ENCODE measurements around the gene PTGFRN.
"Not testable (repeated sequence)": the region's sequence is repeated elsewhere in the genome, so short reads cannot be mapped to it uniquely, and the experiment has no call there.

The PTGFRN gene

GRCh38 chr1:116916533-116917445 lies 7.1 kb downstream of the PTGFRN start:
- DNase-seq: no peak

DNA sequence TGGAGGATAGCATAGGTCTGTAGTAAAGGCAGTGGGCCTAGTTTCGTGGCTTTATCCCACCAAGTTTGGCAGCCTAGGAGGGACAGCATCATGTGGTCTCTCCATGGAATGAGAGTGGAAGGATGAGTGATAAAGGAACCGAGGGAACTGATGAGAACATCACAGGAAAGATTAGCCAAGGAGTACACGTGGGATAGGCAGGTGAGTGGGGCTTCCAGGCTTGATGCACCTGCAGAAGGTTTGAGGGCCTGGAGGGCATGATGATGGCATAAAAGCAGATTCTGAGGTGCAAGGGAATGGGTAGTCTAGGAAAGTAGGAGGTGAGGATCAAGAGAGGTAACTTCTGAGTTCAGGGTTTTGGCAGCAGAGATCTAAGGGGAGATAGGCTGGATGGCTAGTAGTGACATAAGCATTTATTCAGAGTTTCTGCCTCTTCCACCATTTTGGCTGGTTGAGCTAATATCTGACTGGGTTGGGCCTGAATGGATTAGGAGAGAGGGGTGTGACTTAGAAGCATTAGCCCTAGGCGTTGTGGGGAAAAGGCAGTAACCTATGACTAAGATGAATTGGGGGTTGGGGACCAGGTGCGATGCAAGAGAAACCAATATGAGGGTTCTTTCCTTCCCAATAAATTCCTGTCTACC lies 9.1 kb downstream of the PTGFRN start:
- DNase-seq: no peak

DNA sequence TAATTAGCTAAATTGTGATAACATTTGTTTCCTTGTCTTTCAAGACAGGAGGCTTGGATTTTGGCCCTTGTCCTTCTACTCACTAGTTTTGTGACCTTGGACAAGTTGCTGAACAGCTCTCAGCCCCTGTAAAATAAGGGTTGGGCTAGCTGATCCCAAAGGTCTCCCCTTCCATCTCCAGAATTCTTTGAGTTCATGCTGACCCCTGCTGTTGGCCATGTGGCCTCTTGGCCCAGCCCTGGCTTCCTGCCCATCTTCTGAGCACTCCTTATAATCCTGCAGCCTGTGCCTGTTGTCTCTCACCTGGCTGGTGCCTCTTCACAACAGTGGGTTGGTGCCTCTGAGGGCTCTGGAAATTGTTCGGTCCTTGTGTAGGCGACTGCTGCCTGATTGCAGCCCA lies 10.1 kb downstream of the PTGFRN start:
- no peak for DNase-seq

GRCh38 chr1:116920211-116920610 lies 10.5 kb downstream of the PTGFRN start:
- DNase-seq: no peak

- no peak for DNase-seq
These were observed 11.7 kb downstream of the PTGFRN start for GRCh38 chr1:116921301-116921885.

- no peak for DNase-seq
These were observed 12.2 kb downstream of the PTGFRN start for GRCh38 chr1:116921937-116922336.

GRCh38 chr1:116923421-116923820 lies 13.7 kb downstream of the PTGFRN start:
- DNase-seq: no peak

DNA sequence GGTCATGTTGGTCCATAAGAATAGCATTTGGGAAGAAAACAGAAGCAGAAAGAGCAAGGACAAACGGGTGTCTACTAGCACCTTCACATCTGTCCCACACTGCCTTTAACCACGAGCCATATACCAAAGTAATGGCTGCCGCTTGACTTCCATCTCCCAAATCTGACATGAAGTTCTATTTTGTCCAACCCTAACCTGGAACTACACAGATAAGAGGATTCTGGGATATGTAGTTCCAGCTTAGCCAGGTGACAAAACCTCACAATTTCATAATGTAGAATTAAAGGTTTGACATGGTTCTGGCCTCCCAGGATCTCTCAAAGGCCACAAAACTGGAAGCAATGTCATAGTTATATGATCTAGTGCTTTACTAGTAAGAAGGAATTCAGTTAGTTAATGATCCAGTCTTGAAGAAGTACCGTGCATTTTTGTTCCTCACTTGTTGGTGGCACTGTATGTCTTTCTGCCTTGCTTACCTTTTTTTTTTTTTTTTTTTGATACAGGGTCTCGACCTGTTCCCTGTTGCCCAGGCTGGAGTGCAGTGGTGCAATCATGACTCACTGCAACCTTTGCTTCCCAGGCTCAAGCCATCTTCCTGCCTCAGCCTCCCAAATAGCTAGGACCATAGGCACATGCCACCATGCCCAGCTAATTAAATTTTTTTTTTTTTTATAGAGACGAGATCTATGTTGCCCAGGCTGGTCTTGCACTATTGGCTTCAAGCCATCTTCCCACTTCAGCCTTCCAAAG lies 17.5 kb downstream of the PTGFRN start:
- no peak for DNase-seq

DNA sequence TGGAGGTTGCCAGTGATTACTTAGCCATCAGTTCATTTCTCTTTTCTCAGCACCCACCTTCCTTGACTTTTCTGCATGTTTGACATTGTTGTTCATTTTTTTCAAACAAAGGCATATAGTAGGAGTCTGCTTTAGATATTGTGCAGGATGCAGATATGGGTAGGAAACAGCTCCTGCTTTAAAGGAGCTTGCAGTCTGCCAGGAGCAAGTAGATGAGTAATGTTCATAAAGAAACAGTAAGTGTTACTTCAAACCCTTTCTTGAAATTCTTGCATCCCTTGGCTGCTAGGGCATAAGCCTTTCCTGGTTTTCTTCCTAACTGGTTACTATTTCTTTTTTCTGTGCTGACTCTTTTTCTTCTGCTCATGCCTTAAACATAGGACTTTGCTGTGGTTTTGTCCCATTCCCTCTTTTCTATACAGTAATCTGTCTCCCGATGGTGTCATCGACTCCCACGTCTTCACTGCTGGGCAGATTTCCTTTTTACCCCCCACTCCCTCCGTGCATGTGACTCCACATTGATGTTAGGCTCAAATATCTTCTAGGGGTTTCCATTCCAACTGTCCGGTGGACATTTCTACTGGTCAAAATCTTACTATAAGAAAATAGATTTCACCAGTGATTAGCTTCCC lies 20.4 kb downstream of the PTGFRN start:
- DNase-seq: no peak

GRCh38 chr1:116931016-116931918 lies 21.6 kb downstream of the PTGFRN start:
- no peak for DNase-seq

DNA sequence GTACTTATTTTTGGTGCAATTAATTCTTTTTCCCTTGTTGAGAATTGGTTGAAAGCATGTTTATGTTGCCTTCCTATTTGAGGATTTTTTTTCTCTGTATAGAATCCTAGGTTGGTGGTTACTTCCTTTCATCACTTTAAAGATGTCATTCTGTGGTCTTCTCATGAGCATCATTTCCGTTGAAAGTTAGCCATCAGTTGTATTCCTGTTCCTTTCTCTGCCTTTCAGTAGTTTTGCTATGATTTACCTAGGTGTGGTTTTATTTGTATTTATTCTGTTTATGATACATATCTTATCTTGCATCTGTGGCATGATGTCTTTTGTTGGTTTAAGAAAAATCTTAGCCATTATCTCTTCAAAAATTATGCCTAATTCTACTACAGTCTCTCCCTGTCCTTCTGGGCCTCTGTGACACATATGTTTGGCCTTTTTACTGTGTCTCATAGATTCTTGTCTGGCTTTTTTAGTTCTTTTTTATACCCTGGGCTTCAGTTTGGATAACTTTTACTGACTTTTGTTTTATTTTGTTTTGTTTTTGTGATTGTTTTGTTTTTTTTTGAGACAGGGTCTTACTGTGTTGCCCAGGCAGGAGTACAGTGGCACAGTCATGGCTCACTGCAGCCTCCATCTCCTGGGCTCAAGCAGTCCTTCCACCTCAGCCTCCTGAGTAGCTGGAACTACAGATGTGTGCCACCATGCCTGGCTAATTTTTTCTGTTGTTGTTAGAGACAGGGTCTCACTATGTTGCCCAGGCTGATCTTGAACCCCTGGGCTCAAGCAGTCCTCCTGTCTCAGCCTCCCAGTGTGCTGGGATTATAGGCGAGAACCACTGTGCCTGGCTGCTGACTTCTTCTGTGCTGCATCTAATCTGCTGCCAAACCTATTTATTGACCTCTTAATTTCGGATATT lies 24.1 kb downstream of the PTGFRN start:
- DNase-seq: no peak

DNA sequence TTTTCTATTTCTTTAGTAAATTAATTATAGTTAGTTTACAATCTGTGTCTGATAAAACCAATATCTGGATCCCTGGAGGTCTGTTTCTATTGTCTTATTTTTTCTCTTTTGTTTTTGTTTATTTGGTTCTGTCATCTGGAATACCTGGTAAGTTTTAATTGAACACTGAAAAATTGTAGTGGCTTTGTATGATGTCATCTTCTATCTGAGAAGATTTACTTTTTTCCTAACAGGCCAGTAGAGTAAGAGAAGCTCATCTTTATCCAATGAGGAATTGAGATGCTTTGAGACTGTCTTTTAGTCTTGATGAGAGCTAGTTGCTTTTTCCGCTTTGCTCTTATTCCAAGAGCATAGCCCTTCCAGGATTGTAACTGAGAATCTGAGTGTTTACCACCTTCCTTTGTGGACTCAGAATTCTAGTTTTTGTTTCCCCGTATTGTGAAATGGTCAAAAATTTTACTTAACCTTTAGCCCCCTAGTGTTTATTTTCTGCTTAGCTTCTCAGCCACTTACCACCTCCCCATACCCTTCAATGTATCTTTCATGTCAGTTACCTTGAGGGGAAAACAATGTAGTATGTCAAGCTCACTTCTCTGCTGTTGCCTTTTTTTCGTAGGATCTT lies 25.0 kb downstream of the PTGFRN start:
- no peak for DNase-seq

GRCh38 chr1:116938216-116938615 lies 28.5 kb downstream of the PTGFRN start:
- no peak for DNase-seq

- DNase-seq: not testable (repeated sequence)
These were observed 30.2 kb downstream of the PTGFRN start for GRCh38 chr1:116939780-116940543.

DNA sequence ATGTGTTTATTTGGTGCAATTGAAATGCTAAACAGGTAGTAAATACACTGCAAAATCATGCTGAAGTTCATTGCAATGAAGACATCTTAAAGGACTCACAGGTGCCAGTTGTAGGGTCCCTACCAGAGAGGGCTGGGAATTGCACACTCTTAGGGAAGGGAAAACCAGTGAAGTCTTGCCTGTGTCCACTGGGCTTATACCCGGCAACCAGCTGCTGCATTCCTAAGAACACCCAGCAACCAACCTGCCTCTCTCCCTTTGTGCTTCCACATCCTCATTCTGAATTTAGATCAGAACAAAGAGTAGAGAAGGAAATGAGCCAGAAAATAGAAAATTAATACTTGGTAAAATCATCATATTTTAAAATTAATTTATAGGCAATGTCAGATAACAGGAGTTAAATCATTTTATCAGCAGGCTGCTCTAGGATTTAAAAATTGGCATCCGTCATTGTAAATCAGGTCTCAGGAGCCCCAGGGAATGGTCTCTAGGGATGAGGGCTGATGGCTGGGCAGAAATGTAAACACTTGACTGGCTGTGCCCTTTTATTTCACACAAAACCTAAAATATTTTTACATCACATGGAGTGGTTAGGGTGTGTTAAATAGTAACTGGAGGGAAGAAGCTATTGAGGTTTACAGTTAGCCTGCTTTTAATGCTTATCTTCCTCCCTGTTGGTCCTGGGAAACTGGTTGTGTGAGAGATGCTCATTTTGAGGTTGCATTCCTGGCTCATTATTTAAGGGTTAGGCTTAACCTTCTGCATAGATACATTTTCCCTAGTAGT lies 31.3 kb downstream of the PTGFRN start:
- no peak for DNase-seq

GRCh38 chr1:116941670-116942069 lies 32.0 kb downstream of the PTGFRN start:
- no peak for DNase-seq

DNA sequence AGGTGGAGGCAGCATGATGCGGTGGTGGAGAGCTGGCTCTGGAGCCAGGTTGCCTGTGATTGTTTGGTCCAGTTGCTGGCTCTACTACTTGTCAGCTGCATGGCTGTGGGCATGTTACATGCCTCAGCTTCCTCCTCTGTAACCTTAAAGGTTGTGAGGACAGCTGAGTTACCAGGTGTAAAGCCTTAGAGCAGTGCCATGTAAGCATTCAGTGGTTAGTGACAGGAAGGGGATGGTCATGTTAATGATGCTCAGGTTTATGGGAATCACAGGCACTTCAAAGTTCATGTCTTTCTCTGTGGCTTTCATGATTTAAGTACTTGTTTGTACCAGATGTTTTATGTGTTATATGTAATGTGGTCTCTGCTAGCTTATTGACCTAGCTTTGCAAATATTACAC lies 32.6 kb downstream of the PTGFRN start:
- no peak for DNase-seq

DNA sequence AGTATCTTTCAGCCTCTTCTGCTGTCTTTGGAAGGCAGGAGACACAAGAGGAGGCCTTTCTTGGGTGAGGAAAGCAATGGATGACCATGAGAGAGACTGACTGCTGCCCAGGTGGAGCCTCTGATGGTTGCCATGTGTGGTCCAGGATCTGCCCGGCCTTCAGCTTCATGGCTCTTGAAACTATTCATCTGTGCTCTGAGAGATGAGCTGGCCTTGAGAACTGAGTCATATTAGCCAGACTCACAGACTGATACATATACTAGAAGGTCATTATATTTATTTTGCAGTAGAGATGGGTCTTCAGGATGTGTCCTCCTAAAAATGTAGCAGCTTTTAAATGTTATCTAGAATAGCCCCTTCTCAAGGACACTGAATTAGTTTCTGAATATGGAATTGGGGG lies 33.7 kb downstream of the PTGFRN start:
- no peak for DNase-seq
